ENCODE data around the gene ZBTB46. TPM values are rescaled to one million over a fixed set of nuclear protein-coding genes. Genes with fewer than 3 reads are reported as not detected.

ZBTB46 gene
- total RNA-seq, 2 donors from 2014 or later = 9.3 to 9.9 TPM

DNA sequence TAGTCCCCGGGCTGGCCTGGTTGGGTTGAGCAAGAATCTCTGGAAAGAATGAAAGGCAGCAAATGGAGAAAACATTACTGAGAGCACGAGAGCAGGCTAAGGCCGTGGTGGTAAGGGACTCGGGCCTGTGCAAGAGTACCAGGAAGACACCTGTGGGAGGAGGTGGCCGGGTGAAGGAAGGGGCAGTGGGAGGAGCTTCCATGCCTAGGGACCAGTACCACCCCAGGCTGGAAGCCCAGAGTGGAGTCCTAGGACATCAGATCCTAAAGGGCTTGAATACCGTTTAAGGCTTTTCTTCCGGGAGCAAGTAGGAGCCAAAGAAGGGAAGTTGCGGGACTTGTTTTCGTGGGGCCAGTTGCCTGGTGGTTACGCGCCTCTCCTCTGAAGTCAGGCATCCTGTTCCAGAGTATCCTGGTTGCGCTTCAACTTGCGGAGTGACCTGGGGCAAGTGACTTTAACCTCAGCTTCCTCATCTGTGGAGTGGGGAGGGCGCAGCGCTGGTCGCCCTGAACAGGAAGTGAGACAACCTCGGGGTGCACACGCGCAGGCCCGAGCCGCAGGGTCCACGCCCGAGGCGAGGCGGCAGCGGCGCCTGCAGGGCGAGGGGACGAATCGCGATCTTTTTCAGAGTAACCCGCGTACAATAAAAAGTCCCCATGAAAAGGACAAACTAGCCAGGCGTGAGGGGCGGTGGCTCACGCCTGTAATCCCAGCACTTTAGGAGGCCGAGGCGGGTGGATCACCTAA lies 32.9 kb upstream of the ZBTB46 start:
- Histone ChIP-seq H3K9me3 (no peaks in the 10 kb centered on the region), H3K36me3 (no peaks in the 10 kb centered on the region), H3K27me3 (replicated peaks; ENCODE audit: insufficient read depth) (no peaks in the 10 kb centered on the region), H3K4me1 (ENCODE audit: control insufficient read depth in 1 of 2, low read depth in 2 of 2) (peaks cover 13 to 33% of the 10 kb centered on the region in 2 donors), H3K27ac (peak overlapping the region; percentile 85 to 93), H3K4me3 (peak overlapping the region; percentile 95)
- ATAC-seq (ENCODE audit: insufficient number of reproducible peaks, low FRiP score, low read depth) = peak; percentile 19
- DNase-seq (ENCODE audit: low spot score) = peak; percentile 36
- TF ChIP-seq, protein P1, sequence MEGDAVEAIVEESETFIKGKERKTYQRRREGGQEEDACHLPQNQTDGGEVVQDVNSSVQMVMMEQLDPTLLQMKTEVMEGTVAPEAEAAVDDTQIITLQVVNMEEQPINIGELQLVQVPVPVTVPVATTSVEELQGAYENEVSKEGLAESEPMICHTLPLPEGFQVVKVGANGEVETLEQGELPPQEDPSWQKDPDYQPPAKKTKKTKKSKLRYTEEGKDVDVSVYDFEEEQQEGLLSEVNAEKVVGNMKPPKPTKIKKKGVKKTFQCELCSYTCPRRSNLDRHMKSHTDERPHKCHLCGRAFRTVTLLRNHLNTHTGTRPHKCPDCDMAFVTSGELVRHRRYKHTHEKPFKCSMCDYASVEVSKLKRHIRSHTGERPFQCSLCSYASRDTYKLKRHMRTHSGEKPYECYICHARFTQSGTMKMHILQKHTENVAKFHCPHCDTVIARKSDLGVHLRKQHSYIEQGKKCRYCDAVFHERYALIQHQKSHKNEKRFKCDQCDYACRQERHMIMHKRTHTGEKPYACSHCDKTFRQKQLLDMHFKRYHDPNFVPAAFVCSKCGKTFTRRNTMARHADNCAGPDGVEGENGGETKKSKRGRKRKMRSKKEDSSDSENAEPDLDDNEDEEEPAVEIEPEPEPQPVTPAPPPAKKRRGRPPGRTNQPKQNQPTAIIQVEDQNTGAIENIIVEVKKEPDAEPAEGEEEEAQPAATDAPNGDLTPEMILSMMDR (IDR thresholded peaks at IDR 0.05) = peak; percentile 55

DNA sequence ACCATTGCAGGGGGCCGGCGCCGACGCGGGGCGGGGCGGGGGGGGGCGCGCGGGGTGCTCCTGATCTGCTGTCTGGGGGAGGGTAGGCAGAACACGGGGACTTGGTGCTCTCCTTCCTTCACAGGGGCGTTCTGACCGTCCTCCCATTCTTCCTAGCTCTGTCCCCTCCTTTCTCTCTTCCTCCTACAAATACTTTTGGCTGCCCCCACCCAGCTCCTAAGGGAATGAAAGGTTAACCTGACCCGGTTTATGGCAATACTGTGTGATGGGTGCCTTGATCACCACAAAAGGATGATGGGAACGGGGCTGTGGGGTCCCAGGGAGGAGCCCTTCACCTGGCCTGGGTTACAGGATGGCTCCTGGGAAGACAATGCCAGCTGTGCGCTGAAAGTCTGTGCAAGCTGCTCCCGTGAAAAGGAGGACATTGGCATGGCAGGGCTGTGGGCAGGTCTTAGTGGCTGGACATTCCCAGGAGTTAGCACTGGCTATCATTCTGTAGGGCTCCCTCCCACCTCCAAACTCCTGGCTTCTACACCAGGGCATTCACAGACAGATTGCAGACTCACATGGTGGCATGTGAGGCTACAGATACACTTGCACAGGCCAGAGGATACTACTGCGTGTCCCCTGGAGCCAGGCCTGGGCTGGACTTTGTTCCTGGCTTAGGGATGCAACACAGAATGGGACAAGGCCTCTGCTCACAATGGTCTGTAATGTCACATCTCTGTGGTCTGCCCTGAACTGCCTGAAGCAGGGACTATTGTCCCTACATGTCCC lies 32.1 kb upstream of the ZBTB46 start:
- Histone ChIP-seq H3K4me1 (ENCODE audit: control insufficient read depth in 1 of 2, low read depth in 2 of 2) (peaks cover 17 to 40% of the 10 kb centered on the region in 2 donors), H3K36me3 (no peaks in the 10 kb centered on the region), H3K9me3 (no peaks in the 10 kb centered on the region), H3K4me3 (peak overlapping the region; percentile 95), H3K27me3 (replicated peaks; ENCODE audit: insufficient read depth) (peaks cover 3% of the 10 kb centered on the region), H3K27ac (peak overlapping the region; percentile 85 to 93)
- no peak for ATAC-seq (ENCODE audit: insufficient number of reproducible peaks, low FRiP score, low read depth)
- TF ChIP-seq, protein P1 (IDR thresholded peaks at IDR 0.05) = no peak
- DNase-seq (ENCODE audit: low spot score) = no peak

DNA sequence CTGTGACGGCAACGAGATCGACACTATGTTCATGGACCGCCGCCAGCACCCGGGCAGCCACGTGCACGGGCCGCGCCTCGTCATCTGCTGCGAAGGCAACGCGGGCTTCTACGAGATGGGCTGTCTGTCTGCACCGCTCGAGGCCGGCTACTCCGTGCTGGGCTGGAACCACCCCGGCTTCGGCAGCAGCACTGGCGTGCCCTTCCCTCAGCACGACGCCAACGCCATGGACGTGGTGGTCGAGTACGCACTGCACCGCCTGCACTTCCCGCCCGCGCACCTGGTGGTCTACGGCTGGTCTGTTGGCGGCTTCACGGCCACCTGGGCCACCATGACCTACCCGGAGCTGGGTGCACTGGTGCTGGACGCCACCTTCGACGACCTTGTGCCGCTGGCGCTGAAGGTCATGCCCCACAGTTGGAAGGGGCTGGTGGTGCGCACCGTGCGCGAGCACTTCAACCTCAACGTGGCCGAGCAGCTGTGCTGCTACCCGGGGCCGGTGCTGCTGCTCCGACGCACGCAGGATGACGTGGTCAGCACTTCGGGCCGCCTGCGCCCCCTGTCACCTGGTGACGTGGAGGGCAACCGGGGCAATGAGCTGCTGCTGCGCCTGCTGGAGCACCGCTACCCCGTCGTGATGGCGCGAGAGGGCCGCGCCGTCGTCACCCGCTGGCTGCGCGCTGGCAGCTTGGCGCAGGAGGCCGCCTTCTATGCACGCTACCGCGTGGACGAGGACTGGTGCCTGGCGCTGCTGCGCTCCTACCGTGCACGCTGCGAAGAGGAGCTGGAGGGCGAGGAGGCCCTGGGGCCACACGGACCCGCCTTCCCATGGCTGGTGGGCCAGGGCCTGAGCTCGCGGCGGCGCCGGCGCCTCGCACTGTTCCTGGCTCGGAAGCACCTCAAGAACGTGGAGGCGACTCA lies 31.2 kb upstream of the ZBTB46 start:
- no peak overlapping the region for H3K27ac ChIP-seq
- TF ChIP-seq, protein P1 (IDR thresholded peaks at IDR 0.05) = no peak
- DNase-seq (ENCODE audit: low spot score) (no peak), ATAC-seq (ENCODE audit: insufficient number of reproducible peaks, low FRiP score, low read depth) (no peak)
- H3K27me3 ChIP-seq (replicated peaks; ENCODE audit: insufficient read depth) = peaks cover 5% of the 10 kb centered on the region
- H3K36me3 ChIP-seq = no peaks in the 10 kb centered on the region
- no peak overlapping the region for H3K4me3 ChIP-seq
- peaks cover 20 to 43% of the 10 kb centered on the region in 2 donors for H3K4me1 ChIP-seq (ENCODE audit: control insufficient read depth in 1 of 2, low read depth in 2 of 2)
- no peaks in the 10 kb centered on the region for H3K9me3 ChIP-seq

DNA sequence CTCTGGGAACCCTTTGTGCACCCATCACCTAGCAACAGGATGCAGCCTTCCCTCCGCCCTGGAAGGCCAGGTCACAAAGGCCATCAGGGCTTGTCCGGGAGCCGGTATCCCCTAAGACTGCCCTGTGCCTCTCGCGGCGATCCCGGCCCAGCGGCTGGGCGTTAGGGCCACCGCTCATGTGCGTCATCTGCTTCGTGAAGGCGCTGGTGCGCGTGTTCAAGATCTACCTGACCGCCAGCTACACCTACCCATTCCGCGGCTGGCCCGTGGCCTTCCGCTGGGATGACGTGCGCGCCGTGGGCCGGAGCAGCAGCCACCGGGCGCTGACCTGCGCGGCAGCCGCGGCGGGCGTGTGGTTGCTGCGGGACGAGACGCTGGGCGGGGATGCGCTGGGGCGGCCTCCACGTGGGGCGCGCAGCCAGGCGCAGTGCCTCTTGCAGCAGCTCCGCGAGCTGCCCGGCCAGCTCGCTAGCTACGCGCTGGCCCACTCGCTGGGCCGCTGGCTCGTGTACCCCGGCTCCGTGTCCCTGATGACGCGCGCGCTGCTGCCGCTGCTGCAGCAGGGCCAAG lies 30.4 kb upstream of the ZBTB46 start, which contains the start of gene ABHD16B:
Gene ABHD16B, plus strand, starts transcription at position 134 of the 570 bp plus-strand sequence. Its CDS starts 43 bp downstream, at position 177.
- H3K4me1 ChIP-seq (ENCODE audit: control insufficient read depth in 1 of 2, low read depth in 2 of 2) = peaks cover 19 to 35% of the 10 kb centered on the region in 2 donors
- H3K4me3 ChIP-seq = no peak within 1 kb of the TSS
- no peak within 1 kb of the TSS for H3K27ac ChIP-seq

More for the DNA sequence above, 30.4 kb upstream of the ZBTB46 start, which contains the start of gene ABHD16B:
- TF ChIP-seq, protein P1 (IDR thresholded peaks at IDR 0.05) = no peak
- Histone ChIP-seq H3K36me3 (no peaks in the 10 kb centered on the region), H3K27me3 (replicated peaks; ENCODE audit: insufficient read depth) (peaks cover 5% of the 10 kb centered on the region), H3K9me3 (no peaks in the 10 kb centered on the region)
- DNase-seq (ENCODE audit: low spot score) (no peak), ATAC-seq (ENCODE audit: insufficient number of reproducible peaks, low FRiP score, low read depth) (no peak)
